ENCODE data around the gene FAM234A. TPM values are rescaled to one million over a fixed set of nuclear protein-coding genes. Genes with fewer than 3 reads are reported as not detected.

Gene FAM234A
- total RNA-seq, 2 experiments from 2014 or later, result 15.7 to 18.4 TPM

DNA sequence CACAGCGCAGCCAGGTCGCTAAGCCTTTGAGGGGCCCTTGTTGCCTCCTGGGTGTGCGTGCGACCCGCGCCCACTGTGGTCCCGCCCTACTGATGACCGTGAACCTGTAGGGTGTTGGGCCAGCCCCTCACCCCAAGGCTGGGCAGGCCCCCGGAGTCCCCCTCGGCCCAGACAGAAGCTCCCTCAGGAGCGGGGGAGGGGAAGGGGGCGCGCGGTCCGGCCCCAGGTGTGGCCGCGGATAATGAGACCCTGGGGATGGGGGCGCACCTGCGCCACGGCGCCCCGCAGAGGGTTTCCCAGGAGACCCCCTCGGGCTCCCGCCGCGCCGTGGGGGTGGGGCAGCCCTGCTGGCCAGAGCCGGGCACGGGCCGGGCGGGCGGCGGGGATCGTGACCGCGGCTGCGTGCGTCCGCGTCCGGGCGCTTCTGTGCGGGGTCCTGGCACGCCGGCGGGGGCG lies 45.4 kb downstream of the FAM234A start:
- Mint-ChIP-seq H3K36me3 (no peaks in the 10 kb centered on the region), H3K27me3 (peaks cover 18% of the 10 kb centered on the region), H3K4me3 (no peak overlapping the region), H3K4me1 (ENCODE audit: low read depth) (peaks cover 5% of the 10 kb centered on the region), H3K27ac (no peak overlapping the region), H3K9me3 (no peaks in the 10 kb centered on the region)
- no peak for DNase-seq
- POLR2A ChIA-PET, result no interaction called here
- CTCF ChIA-PET, result interaction anchor here (0.6 to 1.0 kb wide), 2 partner anchors 30 to 71 kb away, joined by 3 read pairs; no protein-coding TSS in a partner anchor
- intact Hi-C loops (cut with micrococcal nuclease), result no loop called here

GRCh38 chr16:280552-280951 lies 45.9 kb downstream of the FAM234A start, which contains the start of gene ARHGDIG:
TSS of gene ARHGDIG (plus strand) at chr16:280591. CDS start at chr16:280681, 90 bp downstream.
- H3K4me1 Mint-ChIP-seq (ENCODE audit: low read depth), result peaks cover 5% of the 10 kb centered on the region
- CTCF ChIA-PET, result no interaction called here
- H3K4me3 Mint-ChIP-seq, result no peak within 1 kb of the TSS
- peaks cover 15% of the 10 kb centered on the region for H3K27me3 Mint-ChIP-seq
- intact Hi-C loops (cut with micrococcal nuclease), result no loop called here
- POLR2A ChIA-PET, result no interaction called here
- H3K36me3 Mint-ChIP-seq, result no peaks in the 10 kb centered on the region
- H3K27ac Mint-ChIP-seq, result no peak within 1 kb of the TSS
- DNase-seq, result no peak
- no peaks in the 10 kb centered on the region for H3K9me3 Mint-ChIP-seq

DNA sequence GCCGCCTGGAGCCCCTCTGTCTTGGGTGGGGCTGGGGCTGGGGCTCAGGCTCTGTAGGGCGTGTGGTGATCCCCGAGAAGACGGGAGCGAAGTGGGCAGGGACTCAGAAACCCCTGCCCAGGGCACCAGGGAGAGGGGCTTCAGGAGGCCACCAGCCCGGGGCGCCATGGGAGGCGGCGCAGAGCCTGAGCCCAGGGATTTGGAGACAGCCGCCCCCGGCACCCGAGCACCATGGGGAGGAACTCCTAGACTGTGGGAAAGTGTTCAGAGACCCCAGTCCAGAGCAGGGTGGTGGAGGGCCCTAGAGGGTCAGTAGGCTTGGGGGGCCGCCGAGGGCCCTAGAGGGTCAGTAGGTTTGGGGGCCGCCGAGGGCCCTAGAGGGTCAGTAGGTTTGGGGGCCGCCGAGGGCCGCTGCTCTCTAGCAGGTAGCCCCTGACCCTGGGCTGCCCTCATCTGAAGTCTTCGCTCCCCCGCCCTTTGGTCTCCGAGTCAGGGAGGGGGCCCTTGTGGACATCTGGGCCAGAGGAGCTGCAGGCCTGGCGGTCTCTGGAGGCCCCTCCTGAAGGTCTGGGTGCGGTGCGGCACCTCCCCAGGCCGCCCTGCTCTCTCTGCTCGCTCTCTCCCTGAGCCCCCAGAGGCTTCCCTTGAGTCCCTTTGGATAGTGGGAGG lies 46.5 kb downstream of the FAM234A start:
- no peak overlapping the region for H3K4me3 Mint-ChIP-seq
- H3K9me3 Mint-ChIP-seq, result no peaks in the 10 kb centered on the region
- intact Hi-C loops (cut with micrococcal nuclease), result no loop called here
- no peak overlapping the region for H3K27ac Mint-ChIP-seq
- ChIA-PET CTCF (no interaction called here), POLR2A (no interaction called here)
- H3K27me3 Mint-ChIP-seq, result peaks cover 14% of the 10 kb centered on the region
- DNase-seq, result no peak
- H3K36me3 Mint-ChIP-seq, result no peaks in the 10 kb centered on the region
- H3K4me1 Mint-ChIP-seq (ENCODE audit: low read depth), result peaks cover 5% of the 10 kb centered on the region

- no peak for DNase-seq
- Mint-ChIP-seq H3K4me3 (no peak overlapping the region), H3K9me3 (no peaks in the 10 kb centered on the region), H3K27me3 (peaks cover 10% of the 10 kb centered on the region), H3K36me3 (peaks cover 3% of the 10 kb centered on the region), H3K27ac (no peak overlapping the region), H3K4me1 (ENCODE audit: low read depth) (peaks cover 2% of the 10 kb centered on the region)
- intact Hi-C loops (cut with micrococcal nuclease), result no loop called here
- ChIA-PET POLR2A (no interaction called here), CTCF (no interaction called here)
Observed at GRCh38 chr16:281660-282255, 47.1 kb downstream of the FAM234A start.

GRCh38 chr16:282491-282890 lies 47.9 kb downstream of the FAM234A start:
- intact Hi-C loops (cut with micrococcal nuclease), result no loop called here

DNA sequence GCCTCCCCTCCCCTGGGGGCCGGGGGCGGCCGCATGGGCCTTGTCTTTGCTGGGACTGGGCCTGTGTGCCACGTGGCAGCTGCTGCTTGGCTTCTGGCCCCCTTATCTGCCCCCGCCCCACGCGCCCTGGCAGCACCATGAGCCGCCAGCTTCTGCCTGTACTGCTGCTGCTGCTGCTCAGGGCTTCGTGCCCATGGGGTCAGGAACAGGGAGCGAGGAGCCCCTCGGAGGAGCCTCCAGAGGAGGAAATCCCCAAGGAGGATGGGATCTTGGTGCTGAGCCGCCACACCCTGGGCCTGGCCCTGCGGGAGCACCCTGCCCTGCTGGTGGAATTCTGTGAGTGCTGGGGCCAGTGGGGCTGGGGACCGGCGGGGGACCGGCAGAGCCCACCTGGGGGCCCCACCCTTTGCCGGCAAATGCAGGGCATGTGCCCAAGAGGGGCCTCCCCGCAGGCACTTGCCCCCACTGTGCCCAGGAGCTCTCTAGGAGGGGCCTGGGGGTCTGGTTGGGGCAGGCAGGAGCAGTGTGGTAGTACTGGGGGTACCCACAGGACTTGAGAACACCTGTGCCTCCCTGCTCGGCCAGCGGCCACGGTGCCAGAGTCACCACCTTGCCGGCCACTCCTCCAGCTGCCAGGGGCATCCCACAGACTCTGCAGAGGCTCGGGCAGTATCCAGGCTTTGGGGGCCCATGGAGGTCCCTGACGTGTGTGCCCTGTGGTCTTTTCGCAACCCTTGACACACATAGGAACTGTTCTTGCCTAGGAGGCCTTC lies 48.6 kb downstream of the FAM234A start, which contains the start of gene PDIA2:
Gene PDIA2 (plus strand): TSS at position 132 of the 773 bp plus-strand sequence. CDS start 6 bp downstream, at position 138.
- peaks cover 10% of the 10 kb centered on the region for H3K36me3 Mint-ChIP-seq
- ChIA-PET CTCF (no interaction called here), POLR2A (no interaction called here)
- H3K27ac Mint-ChIP-seq, result no peak within 1 kb of the TSS
- no peak within 1 kb of the TSS for H3K4me3 Mint-ChIP-seq
- peaks cover 9% of the 10 kb centered on the region for H3K27me3 Mint-ChIP-seq
- H3K9me3 Mint-ChIP-seq, result no peaks in the 10 kb centered on the region
- no peak for DNase-seq
- intact Hi-C loops (cut with micrococcal nuclease), result no loop called here
- peaks cover 2% of the 10 kb centered on the region for H3K4me1 Mint-ChIP-seq (ENCODE audit: low read depth)

More at GRCh38 chr16:282491-282890, 47.9 kb downstream of the FAM234A start:
- H3K27ac Mint-ChIP-seq, result no peak overlapping the region
- peaks cover 2% of the 10 kb centered on the region for H3K4me1 Mint-ChIP-seq (ENCODE audit: low read depth)
- H3K4me3 Mint-ChIP-seq, result no peak overlapping the region
- peaks cover 5% of the 10 kb centered on the region for H3K36me3 Mint-ChIP-seq
- H3K9me3 Mint-ChIP-seq, result no peaks in the 10 kb centered on the region
- ChIA-PET POLR2A (no interaction called here), CTCF (no interaction called here)
- DNase-seq, result no peak
- peaks cover 9% of the 10 kb centered on the region for H3K27me3 Mint-ChIP-seq

GRCh38 chr16:284204-285120 lies 49.8 kb downstream of the FAM234A start:
- intact Hi-C loops (cut with micrococcal nuclease), result no loop called here
- POLR2A ChIA-PET, result no interaction called here
- H3K9me3 Mint-ChIP-seq, result no peaks in the 10 kb centered on the region
- H3K36me3 Mint-ChIP-seq, result peaks cover 11% of the 10 kb centered on the region
- no peaks in the 10 kb centered on the region for H3K4me1 Mint-ChIP-seq (ENCODE audit: low read depth)
- H3K27ac Mint-ChIP-seq, result no peak overlapping the region
- CTCF ChIA-PET, result no interaction called here
- no peak for DNase-seq
- H3K27me3 Mint-ChIP-seq, result peaks cover 5% of the 10 kb centered on the region
- H3K4me3 Mint-ChIP-seq, result no peak overlapping the region

- H3K4me3 Mint-ChIP-seq, result no peak overlapping the region
- ChIA-PET CTCF (no interaction called here), POLR2A (no interaction called here)
- no peaks in the 10 kb centered on the region for H3K4me1 Mint-ChIP-seq (ENCODE audit: low read depth)
- DNase-seq, result no peak
- H3K27me3 Mint-ChIP-seq, result peaks cover 5% of the 10 kb centered on the region
- intact Hi-C loops (cut with micrococcal nuclease), result no loop called here
- H3K9me3 Mint-ChIP-seq, result no peaks in the 10 kb centered on the region
- no peak overlapping the region for H3K27ac Mint-ChIP-seq
- peaks cover 11% of the 10 kb centered on the region for H3K36me3 Mint-ChIP-seq
Observed at GRCh38 chr16:285146-286055, 50.8 kb downstream of the FAM234A start.

DNA sequence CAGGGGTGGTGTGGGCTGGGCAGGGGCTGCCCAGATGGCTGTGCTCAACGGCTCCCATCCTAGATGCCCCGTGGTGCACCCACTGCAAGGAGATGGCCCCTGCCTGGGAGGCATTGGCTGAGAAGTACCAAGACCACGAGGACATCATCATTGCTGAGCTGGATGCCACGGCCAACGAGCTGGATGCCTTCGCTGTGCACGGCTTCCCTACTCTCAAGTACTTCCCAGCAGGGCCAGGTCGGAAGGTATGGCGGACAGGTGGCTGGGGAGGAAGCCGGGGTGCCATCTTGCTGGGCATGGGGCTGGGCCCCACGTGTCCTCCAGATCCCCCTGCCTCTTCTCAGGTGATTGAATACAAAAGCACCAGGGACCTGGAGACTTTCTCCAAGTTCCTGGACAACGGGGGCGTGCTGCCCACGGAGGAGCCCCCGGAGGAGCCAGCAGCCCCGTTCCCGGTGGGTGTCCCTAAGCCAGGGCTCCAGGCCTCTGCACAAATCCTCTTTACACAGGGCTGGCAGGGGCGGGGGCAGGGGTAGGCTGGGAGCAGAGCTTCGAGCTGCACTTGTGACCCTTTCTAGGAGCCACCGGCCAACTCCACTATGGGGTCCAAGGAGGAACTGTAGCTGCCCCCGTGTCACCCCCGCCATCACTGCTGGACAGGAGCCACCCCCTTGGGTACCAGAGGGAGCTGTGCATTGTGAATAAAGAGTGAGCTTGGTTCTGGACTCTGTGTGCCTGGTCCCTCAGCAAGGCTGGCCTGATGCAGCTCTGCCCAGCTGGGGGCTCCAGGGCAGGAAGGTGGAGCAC lies 52.1 kb downstream of the FAM234A start:
- peaks cover 2% of the 10 kb centered on the region for H3K27me3 Mint-ChIP-seq
- no peak for DNase-seq
- no peaks in the 10 kb centered on the region for H3K4me1 Mint-ChIP-seq (ENCODE audit: low read depth)
- intact Hi-C loops (cut with micrococcal nuclease), result no loop called here
- H3K27ac Mint-ChIP-seq, result no peak overlapping the region
- POLR2A ChIA-PET, result no interaction called here
- CTCF ChIA-PET, result no interaction called here
- peaks cover 13% of the 10 kb centered on the region for H3K36me3 Mint-ChIP-seq
- no peaks in the 10 kb centered on the region for H3K9me3 Mint-ChIP-seq
- H3K4me3 Mint-ChIP-seq, result no peak overlapping the region

DNA sequence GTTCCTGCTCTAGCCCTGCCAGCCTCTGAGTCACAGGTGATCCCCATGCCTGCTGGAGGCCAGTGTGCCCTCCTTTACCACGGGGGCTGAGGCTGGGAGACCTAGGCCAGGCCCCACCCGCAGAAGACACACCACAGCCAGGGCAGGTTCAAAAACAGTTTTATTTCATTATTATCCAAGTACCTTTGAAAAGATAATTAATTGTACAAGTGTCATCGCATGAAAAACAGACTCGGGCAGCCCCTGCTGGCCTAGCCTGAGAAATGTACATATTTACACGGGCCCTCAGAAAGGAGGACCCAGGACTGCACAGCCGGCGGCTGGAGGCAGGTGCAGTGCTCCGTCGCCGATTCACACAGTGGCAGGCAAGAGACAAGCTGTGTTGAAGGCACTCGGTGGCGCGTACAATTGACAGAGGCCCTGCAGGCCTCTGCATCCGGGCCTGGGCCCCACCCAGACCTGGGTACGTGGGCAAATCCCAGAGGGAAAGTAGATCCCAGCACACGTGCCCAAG lies 52.7 kb downstream of the FAM234A start:
- ChIA-PET CTCF (no interaction called here), POLR2A (no interaction called here)

More for the DNA sequence above, 52.7 kb downstream of the FAM234A start:
- no peaks in the 10 kb centered on the region for H3K9me3 Mint-ChIP-seq
- H3K36me3 Mint-ChIP-seq, result peaks cover 14% of the 10 kb centered on the region
- H3K4me1 Mint-ChIP-seq (ENCODE audit: low read depth), result no peaks in the 10 kb centered on the region
- H3K27ac Mint-ChIP-seq, result no peak overlapping the region
- H3K27me3 Mint-ChIP-seq, result no peaks in the 10 kb centered on the region
- intact Hi-C loops (cut with micrococcal nuclease), result no loop called here
- H3K4me3 Mint-ChIP-seq, result no peak overlapping the region
- DNase-seq, result no peak

Data from activated CD4-positive, alpha-beta memory T cell treated with anti-CD3 and anti-CD28 coated beads for 36 hours (primary cell).